T-helper 1 cell (primary cell): ENCODE data around the gene CDHR1.
"Not testable (repeated sequence)": the region's sequence is repeated elsewhere in the genome, so short reads cannot be mapped to it uniquely, and the experiment has no call there.

ENCODE experiments used
- DNase-seq, 5 donors: peaks; one replicate each; pipeline ENCODE4 v3.0.0-alpha.2; 2012 to 2020

The CDHR1 gene

GRCh38 chr10:84175436-84175835 lies 18.9 kb upstream of the CDHR1 start:
- no peak for DNase-seq

- no peak for DNase-seq
Observed at GRCh38 chr10:84176351-84176750, 18.0 kb upstream of the CDHR1 start.

- no peak for DNase-seq
Observed at GRCh38 chr10:84176836-84177474, 17.4 kb upstream of the CDHR1 start.

- DNase-seq = peak in 1 of 5 donors; percentile 63
Observed at GRCh38 chr10:84177541-84178141, 16.7 kb upstream of the CDHR1 start.

GRCh38 chr10:84178160-84178609 lies 16.2 kb upstream of the CDHR1 start:
- DNase-seq = no peak

- DNase-seq = peak in 1 of 5 donors; percentile 10
Observed at GRCh38 chr10:84179059-84179710, 15.2 kb upstream of the CDHR1 start.

- not testable (repeated sequence) for DNase-seq
Observed at GRCh38 chr10:84180386-84180785, 14.0 kb upstream of the CDHR1 start.

- DNase-seq = no peak
Observed at GRCh38 chr10:84181631-84182030, 12.7 kb upstream of the CDHR1 start.

- no peak for DNase-seq
Observed at GRCh38 chr10:84184517-84184916, 9.8 kb upstream of the CDHR1 start.

GRCh38 chr10:84185526-84186175 lies 8.7 kb upstream of the CDHR1 start:
- no peak for DNase-seq

GRCh38 chr10:84188815-84189214 lies 5.5 kb upstream of the CDHR1 start:
- DNase-seq = no peak

GRCh38 chr10:84190621-84191020 lies 3.7 kb upstream of the CDHR1 start:
- no peak for DNase-seq

GRCh38 chr10:84191106-84191505 lies 3.2 kb upstream of the CDHR1 start:
- no peak for DNase-seq

GRCh38 chr10:84193327-84193726 lies 1.0 kb upstream of the CDHR1 start:
- no peak for DNase-seq

GRCh38 chr10:84193846-84194423 lies 402 bp upstream of the CDHR1 start:
- DNase-seq = no peak

- DNase-seq = no peak
Observed at GRCh38 chr10:84195044-84195830, 900 bp downstream of the CDHR1 start.

- DNase-seq = no peak
Observed at GRCh38 chr10:84196083-84196482, 1.7 kb downstream of the CDHR1 start.

GRCh38 chr10:84196941-84197340 lies 2.6 kb downstream of the CDHR1 start:
- DNase-seq = no peak

GRCh38 chr10:84197643-84198042 lies 3.3 kb downstream of the CDHR1 start:
- DNase-seq = no peak

GRCh38 chr10:84198206-84198915 lies 4.0 kb downstream of the CDHR1 start:
- DNase-seq = no peak

- no peak for DNase-seq
Observed at GRCh38 chr10:84200537-84201243, 6.4 kb downstream of the CDHR1 start.
